HL-60 (cell line): Measurements from ENCODE around the gene ZNF423.

Source experiments
- DNase-seq, 2 experiments: peaks; one replicate each; pipeline ENCODE4 v3.0.0-alpha.2; 2010 to 2020; ENCODE audit warnings: low read depth in 1 of 2, low spot score in 1 of 2
- H3K27ac ChIP-seq: fragments of 250-450 bp; sonication (Bioruptor Pico); replicated peaks from 2 replicates; pipeline ENCODE4 v1.5.1; 2020; ENCODE audit warnings: mild to moderate bottlenecking, moderate library complexity
- H3K27me3 ChIP-seq: fragments of 250-450 bp; sonication (Bioruptor Pico); 2 replicates; pipeline ENCODE4 v1.5.1; 2021; ENCODE audit warnings: mild to moderate bottlenecking, moderate library complexity; ENCODE audit not compliant: insufficient read depth, poor library complexity, severe bottlenecking
- H3K4me3 ChIP-seq: replicated peaks from 2 replicates; pipeline ENCODE4 v1.5.1; 2011; ENCODE audit warnings: mild to moderate bottlenecking, control low read depth, low read length; ENCODE audit not compliant: insufficient read depth
- CTCF ChIP-seq: IDR thresholded peaks from one replicate; pipeline ENCODE4 v1.5.1; 2011; ENCODE audit warnings: low read length, control low read depth, inconsistent platforms; ENCODE audit not compliant: insufficient read depth
- GABPA ChIP-seq: IDR thresholded peaks from 2 replicates; pipeline ENCODE4 v1.6.1; 2012; ENCODE audit warnings: low read depth
- POLR2AphosphoS5 ChIP-seq: IDR thresholded peaks from 2 replicates; pipeline ENCODE4 v1.6.1; 2012; ENCODE audit warnings: low read depth
- REST ChIP-seq: IDR thresholded peaks from 2 replicates; pipeline ENCODE4 v1.6.1; 2012; ENCODE audit warnings: low read depth; ENCODE audit not compliant: insufficient replicate concordance
- SPI1 ChIP-seq: IDR thresholded peaks from 2 replicates; pipeline ENCODE4 v1.6.1; 2012; ENCODE audit warnings: low read depth, mild to moderate bottlenecking, borderline replicate concordance

ZNF423 gene

DNA sequence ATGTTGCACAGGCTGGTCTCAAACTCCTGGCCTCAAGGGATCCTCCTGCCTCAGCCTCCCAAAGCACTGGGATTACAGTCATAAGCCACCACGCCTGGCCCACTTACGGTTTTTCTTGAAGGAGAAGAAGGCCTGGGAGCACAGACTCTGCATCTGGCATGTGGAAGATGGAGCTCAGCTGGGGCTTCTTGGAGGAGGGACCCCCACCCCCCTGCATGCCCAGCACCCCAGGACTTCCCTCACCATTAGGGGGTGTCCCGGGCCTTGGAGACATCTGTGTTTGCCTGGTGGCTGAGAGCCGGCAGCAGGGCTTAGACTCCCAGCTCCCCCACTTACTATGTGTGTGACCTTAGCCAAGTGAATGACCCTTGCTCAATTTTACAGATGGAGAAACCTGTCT, 204.7 kb downstream of the ZNF423 start:
- DNase-seq: no peak
- Histone ChIP-seq H3K27ac (no peak overlapping the region), H3K4me3 (no peak overlapping the region), H3K27me3 (no peaks in the 10 kb centered on the region)
- TF ChIP-seq GABPA (no peak), POLR2AphosphoS5 (no peak), SPI1 (no peak), CTCF (no peak), REST (no peak)

- TF ChIP-seq CTCF (no peak), REST (no peak), SPI1 (no peak), GABPA (no peak), POLR2AphosphoS5 (no peak)
- no peaks in the 10 kb centered on the region for H3K27me3 ChIP-seq
- no peak overlapping the region for H3K4me3 ChIP-seq
- no peak for DNase-seq
- H3K27ac ChIP-seq: no peak overlapping the region
These were observed 205.3 kb downstream of the ZNF423 start for GRCh38 chr16:49650603-49651002.

DNA sequence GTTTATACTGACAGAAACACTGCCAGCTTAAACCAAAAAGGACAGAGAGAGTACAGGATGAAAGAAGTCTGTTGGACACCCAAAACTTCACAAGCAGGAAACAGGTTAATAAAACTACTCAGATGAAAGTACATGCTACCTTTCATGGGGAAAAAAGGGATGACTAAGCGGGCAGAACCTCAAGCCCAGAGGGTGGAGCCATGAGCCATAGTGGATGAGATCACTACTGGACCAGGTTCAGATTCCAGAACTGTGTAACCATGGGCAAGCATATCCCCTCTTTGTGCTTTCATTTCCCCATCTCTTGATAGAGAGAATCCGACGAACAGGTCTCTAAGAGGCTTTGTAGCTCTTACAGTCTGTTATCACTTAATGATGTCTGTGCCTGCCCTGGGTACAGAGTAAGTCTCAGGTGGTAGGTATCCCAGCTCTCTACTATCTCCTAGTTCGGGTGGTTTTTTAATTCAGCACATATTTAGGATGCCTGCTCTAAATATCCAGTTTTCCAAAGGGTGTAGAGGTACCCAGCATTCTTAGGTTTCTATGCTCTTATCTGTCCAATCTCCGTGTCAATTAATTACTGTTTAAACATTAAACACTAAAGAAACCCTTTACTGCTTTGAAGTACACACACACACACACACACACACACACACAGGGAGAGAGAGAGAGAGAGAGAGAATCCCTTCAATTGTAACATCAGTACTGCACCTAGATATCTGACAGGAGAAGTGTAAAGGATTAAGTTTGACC, 206.7 kb downstream of the ZNF423 start:
- no peak overlapping the region for H3K4me3 ChIP-seq
- H3K27ac ChIP-seq: no peak overlapping the region
- no peaks in the 10 kb centered on the region for H3K27me3 ChIP-seq
- no peak for DNase-seq
- TF ChIP-seq POLR2AphosphoS5 (no peak), SPI1 (no peak), REST (no peak), GABPA (no peak), CTCF (no peak)
